Erythroblast (primary cell): ENCODE results near the gene HES5.

Experiments used
- DNase-seq, 2 experiments: peaks; one replicate each; lab custom pipeline; 2025; lab: John Stamatoyannopoulos, UW
- GATA1 ChIP-seq: IDR thresholded peaks from 2 replicates; pipeline ENCODE4 v1.6.1; 2011; ENCODE audit warnings: low read depth, mild to moderate bottlenecking, control low read depth, low read length, moderate library complexity
- POLR2A ChIP-seq: IDR thresholded peaks from 2 replicates; pipeline ENCODE4 v1.6.1; 2011; ENCODE audit warnings: mild to moderate bottlenecking, low read length

Gene HES5

DNA sequence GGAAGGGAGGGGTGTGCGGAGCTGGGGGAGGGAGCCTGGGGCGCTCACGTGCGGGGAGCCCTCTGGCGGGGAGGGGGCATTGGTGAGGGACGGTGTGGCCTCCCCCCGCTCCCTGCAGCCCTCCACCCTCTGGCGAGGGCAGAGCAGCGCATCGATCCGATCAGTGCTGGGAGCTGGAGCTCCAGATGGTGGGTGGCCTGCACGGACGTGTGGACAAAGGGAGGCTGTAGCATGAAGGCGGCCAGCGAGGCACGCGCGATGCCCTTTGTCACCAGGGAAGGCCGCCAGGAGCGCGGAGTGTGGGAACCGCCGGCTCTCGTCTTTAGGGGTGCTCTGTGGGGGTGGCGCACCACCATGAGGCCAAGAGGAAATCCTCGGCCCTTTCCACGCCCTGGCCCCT is 5.4 kb upstream of the HES5 start:
- DNase-seq = no peak
- no peak for TF ChIP-seq GATA1
- no peak for TF ChIP-seq POLR2A

DNA sequence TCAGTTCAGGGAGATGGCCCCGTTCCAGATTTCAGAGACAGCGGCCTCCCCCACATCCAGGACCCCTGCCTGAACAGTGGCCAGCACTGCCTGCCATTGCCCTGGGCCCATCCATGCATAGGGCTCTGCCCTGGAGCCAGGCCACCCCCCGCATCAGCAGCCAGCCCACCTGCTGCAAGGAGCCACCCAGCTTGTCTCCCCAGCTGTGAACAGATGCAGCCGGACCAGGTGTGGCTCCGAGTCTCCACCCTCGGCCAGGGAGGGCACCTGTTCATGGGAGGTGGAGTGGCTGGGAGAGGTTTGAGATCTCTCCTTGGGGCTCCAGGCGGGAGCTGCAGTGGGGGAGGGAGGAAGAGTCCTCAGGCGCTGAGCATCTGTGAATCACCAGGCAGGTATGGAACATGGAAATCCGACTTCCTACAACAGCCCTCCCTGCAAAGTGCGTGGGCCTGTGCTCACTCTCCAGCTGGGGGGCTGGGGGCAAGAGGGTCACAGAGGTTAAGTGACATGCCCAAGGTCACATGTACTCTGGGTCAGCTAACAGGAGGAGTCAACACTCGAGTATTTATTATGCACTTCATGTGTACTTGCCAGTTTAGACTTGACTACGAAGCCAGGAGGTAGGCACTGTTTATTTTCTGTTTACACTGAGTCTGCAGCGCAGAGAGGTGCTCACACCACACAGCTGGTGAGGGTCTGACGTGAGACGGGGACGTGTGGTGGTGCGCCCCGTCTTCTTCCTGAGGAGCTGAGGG is 4.8 kb upstream of the HES5 start:
- TF ChIP-seq POLR2A (no peak), GATA1 (no peak)
- DNase-seq = no peak

DNA sequence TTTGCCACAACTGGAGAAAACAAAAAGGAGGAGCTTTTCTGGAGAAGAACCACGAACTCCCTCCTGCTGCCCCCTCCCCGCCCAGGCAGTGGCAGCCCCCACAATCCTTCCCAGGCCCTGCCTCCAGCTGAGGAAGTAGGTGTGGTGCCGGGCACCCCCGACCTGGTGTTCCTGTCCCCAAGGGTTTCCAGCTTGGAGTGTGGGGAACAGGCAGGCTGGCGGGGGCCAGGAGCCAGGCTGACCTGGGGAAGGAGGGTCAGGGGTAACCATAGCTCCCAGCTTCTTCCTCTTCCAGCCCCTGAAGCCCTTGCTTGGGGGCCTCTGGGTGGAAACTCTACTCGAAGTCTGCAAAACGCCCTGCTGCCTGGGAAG is 4.2 kb upstream of the HES5 start:
- TF ChIP-seq POLR2A (no peak), GATA1 (no peak)
- no peak for DNase-seq

DNA sequence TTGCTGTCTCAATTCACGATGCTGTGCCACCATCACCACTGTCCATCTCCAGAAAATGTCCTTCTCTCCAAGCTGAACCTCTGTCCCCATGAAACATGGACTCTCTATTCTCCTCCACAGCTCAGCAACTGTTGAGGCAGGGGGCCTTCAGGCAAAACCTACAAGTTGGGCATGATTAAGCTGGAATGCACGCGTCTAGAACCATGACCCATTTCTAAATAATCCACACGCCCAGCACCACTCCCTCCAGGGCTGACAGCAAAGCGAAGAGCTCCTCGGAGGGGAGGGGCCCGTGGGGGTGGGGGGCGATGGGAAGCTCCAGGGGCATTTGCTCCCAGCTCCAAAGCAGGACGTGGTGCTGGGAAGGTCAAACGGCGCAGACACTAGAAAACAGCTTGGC is 3.3 kb upstream of the HES5 start:
- TF ChIP-seq POLR2A = no peak
- TF ChIP-seq GATA1 = no peak
- no peak for DNase-seq

DNA sequence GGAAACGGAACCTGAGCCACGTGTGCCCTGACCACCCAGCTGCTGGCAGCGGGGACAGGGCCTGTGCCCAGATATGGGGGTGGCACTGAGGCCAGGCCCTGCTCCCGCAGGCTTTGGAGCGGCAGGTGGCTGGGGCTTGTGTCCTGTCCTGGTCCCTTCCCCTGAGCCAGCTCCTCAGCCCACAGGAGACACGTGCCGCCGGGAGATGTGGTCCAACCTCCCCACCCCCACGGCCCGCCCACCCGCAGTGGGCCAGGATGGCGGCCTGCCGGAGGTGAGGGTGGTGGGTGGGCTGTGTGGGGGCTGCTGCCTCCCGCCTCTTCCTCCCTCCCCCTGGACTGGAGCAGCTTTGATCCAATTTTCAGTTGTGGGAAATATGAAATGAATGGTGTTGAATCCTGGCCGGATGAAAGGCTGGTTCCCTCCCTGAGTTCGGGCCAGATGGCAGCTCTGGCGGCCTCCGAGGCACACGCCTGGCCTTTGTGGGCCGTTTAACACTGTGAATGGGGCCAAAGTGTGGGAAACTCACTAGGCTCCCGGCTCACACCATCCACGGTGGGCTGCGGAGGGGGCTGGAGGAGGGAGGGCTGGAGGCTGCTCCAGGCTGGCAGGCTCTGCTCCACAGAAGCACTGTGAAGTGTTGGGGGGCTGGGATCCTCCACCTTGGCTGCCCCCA is 2.6 kb upstream of the HES5 start:
- TF ChIP-seq GATA1 (no peak), POLR2A (no peak)
- DNase-seq = no peak

DNA sequence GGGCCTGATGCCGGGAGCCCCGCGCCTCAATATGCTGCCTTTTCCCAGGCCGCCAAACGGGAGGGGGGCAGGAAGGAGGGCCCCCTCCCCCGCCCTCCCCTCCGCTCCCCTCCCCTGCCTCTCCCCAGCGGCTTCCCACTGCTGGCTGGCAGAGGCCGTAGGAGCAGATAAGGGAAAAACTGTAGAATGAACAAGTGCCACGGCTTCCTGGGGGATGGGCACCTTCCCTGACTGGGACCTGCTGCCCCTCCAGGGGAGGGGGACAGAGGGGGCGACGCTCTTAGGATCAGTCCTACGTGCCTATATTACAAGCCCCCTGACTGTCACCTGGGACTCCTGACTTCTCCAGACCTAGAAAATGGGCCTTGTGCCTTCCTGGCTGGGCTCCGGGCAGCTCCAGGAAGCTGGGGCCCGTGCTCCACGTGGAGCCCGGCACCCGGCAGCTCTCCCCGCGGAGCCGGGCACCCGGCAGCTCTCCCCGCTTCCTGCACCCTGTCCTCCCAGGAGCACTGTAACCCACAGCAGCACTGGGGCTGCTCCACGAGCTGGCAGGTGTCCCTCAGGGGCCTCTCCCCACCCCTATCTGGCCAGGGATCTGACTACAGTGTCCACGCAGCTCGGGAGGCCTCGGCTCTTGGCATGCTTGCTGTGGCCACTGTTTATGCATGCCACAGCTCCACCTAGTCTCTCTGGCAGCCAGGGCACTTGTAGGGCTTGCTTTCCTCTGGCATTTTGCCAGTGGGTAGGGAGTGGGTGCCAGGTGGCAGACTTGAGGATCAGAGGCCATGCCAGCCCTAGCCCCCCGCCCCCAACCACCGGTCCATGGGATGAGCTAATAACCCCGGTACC is 674 bp upstream of the HES5 start:
- TF ChIP-seq POLR2A (no peak), GATA1 (no peak)
- DNase-seq = peak; percentile 46 to 53

DNA sequence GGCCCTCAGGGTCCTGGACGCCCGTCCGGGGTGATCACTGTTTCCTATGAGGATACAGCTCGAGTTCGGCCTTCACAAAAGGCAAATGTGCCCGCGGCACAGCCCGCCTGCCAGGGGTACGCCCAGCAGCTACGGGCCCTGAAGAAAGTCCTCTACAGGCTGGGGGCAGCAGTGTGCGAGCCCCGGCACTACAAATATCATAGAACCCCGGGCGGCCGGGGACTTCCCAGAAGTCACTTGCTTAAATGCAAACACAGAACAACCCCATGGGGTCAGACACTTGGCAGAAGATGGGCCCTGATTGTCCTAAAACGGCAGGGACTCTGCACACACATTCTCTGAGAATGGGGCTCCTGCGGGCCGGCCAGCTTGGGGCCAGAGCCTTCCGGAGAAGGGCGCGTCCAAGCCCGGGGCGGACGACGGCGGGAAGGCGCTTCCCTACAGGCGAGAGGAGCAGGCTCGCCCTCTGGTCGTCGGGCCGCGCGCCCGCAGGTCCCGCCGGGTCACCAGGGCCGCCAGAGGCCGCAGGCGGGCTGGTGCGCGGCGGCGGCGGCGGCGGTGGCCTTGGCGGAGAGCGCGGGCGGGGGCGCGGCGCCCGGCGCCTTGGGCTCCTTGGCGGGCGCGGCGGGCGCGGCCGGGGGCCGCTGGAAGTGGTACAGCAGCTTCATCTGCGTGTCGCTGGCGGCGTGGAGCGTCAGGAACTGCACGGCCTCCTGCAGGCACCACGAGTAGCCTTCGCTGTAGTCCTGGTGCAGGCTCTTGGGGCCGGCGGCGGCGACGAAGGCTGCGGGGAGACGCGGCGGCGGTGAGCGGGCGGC is 888 bp downstream of the HES5 start:
- DNase-seq = peak; percentile 71 to 72
- TF ChIP-seq GATA1 (no peak), POLR2A (peak; percentile 16)

DNA sequence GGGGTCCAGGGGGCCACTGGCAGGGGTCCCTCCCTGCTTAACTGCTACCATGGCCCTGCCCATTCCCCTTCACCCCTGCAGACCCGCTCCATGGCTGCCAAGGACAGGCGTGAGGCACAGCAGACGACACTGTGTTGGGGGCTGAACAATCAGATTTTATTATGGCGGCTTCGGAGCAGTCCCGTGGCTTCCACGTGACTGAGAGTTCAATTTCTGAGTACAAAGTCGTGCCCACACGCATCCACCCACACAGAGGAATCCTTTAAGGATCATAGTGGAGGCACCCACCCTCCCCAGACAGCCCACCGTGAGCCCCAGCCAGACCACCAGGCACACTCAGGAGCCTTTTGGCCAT is 1.5 kb downstream of the HES5 start:
- TF ChIP-seq GATA1 (no peak), POLR2A (no peak)
- no peak for DNase-seq

DNA sequence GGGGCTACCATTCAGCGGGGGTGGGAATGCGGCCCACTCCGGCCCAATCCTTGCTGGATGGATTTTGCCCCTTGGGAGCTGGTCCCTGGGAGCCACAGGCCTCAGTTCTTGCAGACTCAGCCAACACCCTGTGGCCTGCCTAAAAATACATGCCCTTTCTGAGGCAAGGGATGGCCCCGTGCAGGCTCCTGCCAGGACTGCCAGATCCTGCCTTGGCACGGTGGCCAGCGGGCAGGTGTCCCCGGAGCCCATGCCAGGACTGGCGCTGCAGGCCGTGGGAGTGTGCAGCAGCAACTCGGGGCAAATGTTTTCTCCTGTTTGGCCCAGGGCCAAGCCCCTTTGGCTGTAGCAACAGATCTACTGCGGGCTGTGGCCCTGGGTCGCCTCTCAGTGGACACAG is 2.0 kb downstream of the HES5 start:
- DNase-seq = no peak
- TF ChIP-seq GATA1 (no peak), POLR2A (no peak)

DNA sequence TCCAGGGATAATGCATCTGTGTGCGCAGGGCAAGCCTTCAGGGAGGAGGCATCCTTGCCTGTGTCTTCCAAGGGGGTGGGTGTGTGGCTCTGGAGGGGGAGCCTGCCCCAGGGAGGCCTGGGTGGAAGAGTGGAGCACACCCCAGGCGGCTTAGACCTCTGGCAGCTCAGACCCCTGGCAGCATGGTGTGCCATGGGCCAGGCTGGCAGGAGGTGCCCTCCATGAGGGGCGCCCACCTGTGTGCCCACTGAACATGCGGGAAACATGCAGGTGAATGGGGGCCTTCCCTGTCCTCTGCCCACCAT is 2.6 kb downstream of the HES5 start:
- no peak for TF ChIP-seq GATA1
- no peak for TF ChIP-seq POLR2A
- no peak for DNase-seq

DNA sequence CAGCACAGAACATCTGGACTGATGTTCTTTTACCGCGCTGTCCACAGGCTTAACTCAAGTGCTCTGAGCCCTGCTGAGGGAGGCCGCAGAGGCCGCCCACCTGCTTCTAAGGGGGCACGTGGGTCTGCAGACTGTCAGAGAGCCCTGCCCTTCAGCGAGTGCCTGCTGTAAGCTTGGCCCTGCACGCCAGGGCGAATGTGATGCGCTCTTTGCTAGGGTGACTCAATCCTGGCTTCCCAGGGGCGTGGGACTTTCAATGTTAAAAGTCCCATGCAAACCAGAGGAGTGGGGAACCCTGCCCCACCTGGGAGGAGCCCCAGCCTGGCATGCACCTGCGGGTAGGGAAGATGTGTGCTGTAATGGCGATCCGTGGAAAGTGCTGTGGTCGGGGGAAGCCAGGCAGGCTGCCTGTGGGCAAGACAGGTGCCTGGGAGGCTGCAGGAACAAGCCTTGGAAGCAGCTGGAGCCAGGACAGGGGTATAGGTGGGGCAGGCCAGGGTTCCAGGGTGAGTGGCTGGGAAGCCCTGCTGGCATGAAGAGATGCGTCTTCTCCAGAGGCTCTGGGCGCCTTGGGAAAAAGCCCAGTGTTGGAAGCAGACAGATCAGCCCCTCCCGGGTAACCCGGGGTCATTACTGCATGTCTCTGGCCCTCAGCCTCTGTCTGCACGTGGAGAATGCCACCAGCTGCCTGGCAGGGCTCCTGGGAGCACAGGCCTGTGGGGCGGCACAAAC is 3.1 kb downstream of the HES5 start:
- TF ChIP-seq GATA1 (no peak), POLR2A (no peak)
- no peak for DNase-seq

DNA sequence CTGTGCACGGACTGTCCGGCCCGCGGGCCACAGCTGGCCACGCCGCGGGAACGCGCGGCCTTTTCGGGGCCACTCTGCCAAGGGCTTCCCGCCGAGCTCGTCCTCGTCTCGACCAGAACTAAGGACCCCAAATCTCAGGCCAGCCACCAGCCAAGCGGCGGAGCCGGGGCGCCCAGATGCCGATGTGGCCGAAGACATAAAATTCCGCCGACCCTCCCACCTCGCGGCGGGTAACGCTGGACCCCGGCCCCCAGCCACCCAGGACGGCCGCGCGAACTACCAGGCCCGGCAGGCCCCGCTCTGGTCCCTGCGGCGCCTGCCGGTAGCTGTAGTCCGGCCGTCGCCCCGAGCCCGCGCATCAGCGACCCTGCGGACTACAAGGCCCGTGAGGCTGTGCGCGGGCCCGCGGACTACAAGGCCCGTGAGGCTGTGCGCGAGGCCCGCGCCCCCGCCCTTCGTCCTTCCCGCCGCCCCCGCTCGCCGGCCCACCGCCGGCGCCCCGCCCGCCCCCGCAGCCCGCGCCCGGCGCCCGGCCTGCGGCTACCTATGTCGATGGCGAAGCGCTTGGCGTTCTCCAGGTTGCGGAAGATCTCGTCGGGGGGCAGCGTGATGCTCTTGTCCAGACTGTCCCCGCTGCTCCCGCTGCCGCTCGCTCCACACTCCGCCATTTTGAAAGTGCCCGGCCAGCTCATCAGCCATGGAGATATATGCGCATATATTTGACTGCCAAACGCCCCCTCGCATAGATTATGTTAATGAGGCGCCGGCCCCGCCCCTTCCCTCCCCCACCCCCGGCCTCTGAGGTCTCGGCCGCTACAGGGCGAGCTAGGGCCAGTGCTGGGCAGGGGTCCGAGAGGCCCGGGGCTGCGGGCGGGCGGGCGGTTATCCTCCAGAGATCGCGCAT is 3.9 kb downstream of the HES5 start, which contains the start of gene PANK4:
Gene PANK4, minus strand, starts transcription at position 677 of the 904 bp plus-strand sequence. Its CDS starts 9 bp downstream, at position 668.
- no peak for TF ChIP-seq POLR2A
- TF ChIP-seq GATA1 = no peak
- DNase-seq = peak; percentile 96
